HepG2 (cell line): Measurements from ENCODE around the gene SLC35F3. TPM values are rescaled to one million over a fixed set of nuclear protein-coding genes. Genes with fewer than 3 reads are reported as not detected.

ENCODE experiments used
- ATAC-seq: fragments of 200-7000 bp; cut with Tn5 transposase; 3 replicates; pipeline ENCODE4 v1.9.1; 2020; ENCODE audit warnings: mild to moderate bottlenecking, moderate library complexity
- BruUV-seq: library from RNA; stranded (reverse); fragments of 400-500 nt; replicated peaks from 2 replicates; lab custom pipeline; 2021; lab: Mats Ljungman, UMichigan
- CTCF ChIA-PET: fragments of 300-600 bp; formaldehyde crosslinking; extraction: SDS; loops from one replicate; lab custom pipeline; 2021; ENCODE audit warnings: low total read pairs, inconsistent platforms, low intra/inter-chr PET ratio; lab: Yijun Ruan, JAX
- POLR2A ChIA-PET: fragments of 350-600 bp; sonication (Branson Sonifier 250); formaldehyde crosslinking; loops from one replicate; lab custom pipeline; 2020; ENCODE audit warnings: antibody characterized with exemption, inconsistent platforms; lab: Yijun Ruan, JAX
- DNase-seq: peaks from one replicate; pipeline ENCODE4 v3.0.0-alpha.2; 2015; ENCODE audit warnings: low spot score
- FAIRE-seq: peaks from 3 replicates; lab custom pipeline; 2011; peaks lifted over from hg19 to GRCh38; lab: Jason Lieb, UNC
- H2AFZ ChIP-seq: one replicate; pipeline ENCODE4 v1.6.1; 2011; ENCODE audit warnings: low read length, inconsistent platforms
- H3K27ac ChIP-seq: fragments of 300-600 bp; 3 replicates; pipeline ENCODE4 v1.8.0; 2011; ENCODE audit warnings: mixed run types, mild to moderate bottlenecking, mixed read lengths, low read length, inconsistent platforms; ENCODE audit not compliant: insufficient read depth; ENCODE audit errors: extremely low read length
- H3K27me3 ChIP-seq, 2 experiments: fragments of 200-600 bp in 1 of 2; 2 replicates in 1 of 2; 3 replicates in 1 of 2; pipeline versions ENCODE4 v1.6.0 to v1.8.0; 2011; ENCODE audit warnings: low read length in 2 of 2, mild to moderate bottlenecking in 2 of 2, moderate library complexity in 2 of 2, inconsistent platforms in 1 of 2; ENCODE audit not compliant: insufficient read depth in 2 of 2, control insufficient read depth in 1 of 2
- H3K36me3 ChIP-seq, 2 experiments: fragments of 200-600 bp in 1 of 2; replicated peaks in 1 of 2; 2 replicates in 1 of 2; 3 replicates in 1 of 2; pipeline versions ENCODE4 v1.5.1 to v1.8.0; 2011; ENCODE audit warnings: low read length in 2 of 2, inconsistent platforms in 1 of 2; ENCODE audit not compliant: insufficient read depth in 2 of 2, control insufficient read depth in 1 of 2
- H3K4me1 ChIP-seq: 2 replicates; pipeline ENCODE4 v1.5.1; 2012; ENCODE audit warnings: low read length, inconsistent platforms; ENCODE audit not compliant: insufficient read depth
- H3K4me2 ChIP-seq: 2 replicates; pipeline ENCODE4 v1.6.0; 2011; ENCODE audit warnings: low read depth, low read length, inconsistent platforms
- H3K4me3 ChIP-seq, 3 experiments: fragments of 200-600 bp in 1 of 3; sonication (generic), shearing (Covaris generic) in 1 of 3; replicated peaks in 1 of 3; 2 replicates each; pipeline ENCODE4 v1.5.1; 2011 to 2016; ENCODE audit warnings: low read length in 3 of 3, inconsistent platforms in 2 of 3, low read depth in 2 of 3, mild to moderate bottlenecking in 2 of 3, control low read depth in 1 of 3, mixed read lengths in 1 of 3; ENCODE audit not compliant: insufficient read depth in 1 of 3
- H3K79me2 ChIP-seq: one replicate; pipeline ENCODE4 v1.6.1; 2011; ENCODE audit warnings: low read length, inconsistent platforms; ENCODE audit not compliant: insufficient read depth
- H3K9ac ChIP-seq: 2 replicates; pipeline ENCODE4 v1.6.0; 2011; ENCODE audit warnings: mild to moderate bottlenecking, low read depth, low read length, inconsistent platforms; ENCODE audit not compliant: insufficient read depth
- H3K9me3 ChIP-seq: 2 replicates; pipeline ENCODE4 v1.5.1; 2012; ENCODE audit warnings: mild to moderate bottlenecking, low read length
- H4K20me1 ChIP-seq: 2 replicates; pipeline ENCODE4 v1.6.0; 2011; ENCODE audit warnings: inconsistent platforms, mild to moderate bottlenecking, low read length, moderate library complexity; ENCODE audit not compliant: insufficient read depth
- AGO1 ChIP-seq: fragments of 200-400 bp; formaldehyde crosslinking; IDR thresholded peaks from 2 replicates; pipeline ENCODE4 v1.6.1; 2017; ENCODE audit warnings: mild to moderate bottlenecking, low read depth, low read length, moderate library complexity; ENCODE audit not compliant: poor library complexity, severe bottlenecking
- DNMT1 ChIP-seq: sonication (generic); formaldehyde crosslinking; IDR thresholded peaks from 2 replicates; pipeline ENCODE4 v1.5.1; 2020; ENCODE audit warnings: mild to moderate bottlenecking, missing genetic modification reagents
- GTF2F1 ChIP-seq: fragments of 150-350 bp; IDR thresholded peaks from 2 replicates; pipeline ENCODE4 v1.6.1; 2014; ENCODE audit warnings: low read length
- HHEX ChIP-seq: IDR thresholded peaks from 2 replicates; pipeline ENCODE4 v1.6.1; 2016; ENCODE audit warnings: control low read depth
- NFE2L1 ChIP-seq: sonication (generic); formaldehyde crosslinking; IDR thresholded peaks from 2 replicates; pipeline ENCODE4 v1.4.0; 2020; ENCODE audit warnings: missing genetic modification reagents, mild to moderate bottlenecking, borderline replicate concordance
- NKX3-1 ChIP-seq: sonication (generic); formaldehyde crosslinking; IDR thresholded peaks from 2 replicates; pipeline ENCODE4 v1.5.0; 2020; ENCODE audit warnings: missing genetic modification reagents
- NR3C1 ChIP-seq: sonication (generic); formaldehyde crosslinking; IDR thresholded peaks from 2 replicates; pipeline ENCODE4 v1.4.0; 2020; ENCODE audit warnings: missing genetic modification reagents
- RBM22 ChIP-seq: fragments of 200-400 bp; formaldehyde crosslinking; optimal IDR thresholded peaks from 2 replicates; pipeline ENCODE3; 2017; ENCODE audit warnings: mild to moderate bottlenecking, low read length, moderate library complexity
- REL ChIP-seq: sonication (generic); formaldehyde crosslinking; conservative IDR thresholded peaks from 2 replicates; pipeline ENCODE4 v1.8.0; 2022; ENCODE audit warnings: mild to moderate bottlenecking, missing genetic modification reagents, moderate library complexity
- SMYD3 ChIP-seq: sonication (generic); formaldehyde crosslinking; IDR thresholded peaks from 2 replicates; pipeline ENCODE4 v1.8.1; 2023; ENCODE audit warnings: mild to moderate bottlenecking, missing genetic modification reagents
- SP1 ChIP-seq, 2 experiments: fragments of 450-650 bp in 1 of 2; sonication (generic) in 1 of 2; formaldehyde crosslinking in 1 of 2; IDR thresholded peaks; 2 replicates each; pipeline versions ENCODE4 v1.4.0 to v1.6.1; 2016 to 2020; ENCODE audit warnings: missing genetic modification reagents in 1 of 2
- THYN1 ChIP-seq: sonication (generic); formaldehyde crosslinking; IDR thresholded peaks from 2 replicates; pipeline ENCODE4 v1.8.1; 2023; ENCODE audit warnings: low read depth, mild to moderate bottlenecking, moderate library complexity, missing genetic modification reagents, borderline replicate concordance
- ZBTB20 ChIP-seq: sonication (generic); formaldehyde crosslinking; IDR thresholded peaks from 2 replicates; pipeline ENCODE4 v1.8.1; 2023; ENCODE audit warnings: missing genetic modification reagents, low read depth, mild to moderate bottlenecking, borderline replicate concordance
- ZFP90 ChIP-seq: sonication (generic); formaldehyde crosslinking; IDR thresholded peaks from 2 replicates; pipeline ENCODE4 v1.8.0; 2022; ENCODE audit warnings: missing genetic modification reagents, mild to moderate bottlenecking, inconsistent platforms, borderline replicate concordance
- ZMYM2 ChIP-seq: sonication (generic); formaldehyde crosslinking; IDR thresholded peaks from 2 replicates; pipeline ENCODE4 v1.8.0; 2022; ENCODE audit warnings: mild to moderate bottlenecking, missing genetic modification reagents
- ZNF446 ChIP-seq: sonication (generic); formaldehyde crosslinking; IDR thresholded peaks from 2 replicates; pipeline ENCODE4 v1.5.0; 2020; ENCODE audit warnings: mild to moderate bottlenecking, missing genetic modification reagents
- ZNF510 ChIP-seq: sonication (generic); formaldehyde crosslinking; IDR thresholded peaks from 2 replicates; pipeline ENCODE4 v1.4.0; 2020; ENCODE audit warnings: low read depth, mild to moderate bottlenecking, missing genetic modification reagents
- ZNF547 ChIP-seq: sonication (generic); formaldehyde crosslinking; IDR thresholded peaks from 2 replicates; pipeline ENCODE4 v1.5.1; 2020; ENCODE audit warnings: mild to moderate bottlenecking, missing genetic modification reagents
- ZNF616 ChIP-seq: sonication (generic); formaldehyde crosslinking; IDR thresholded peaks from 2 replicates; pipeline ENCODE4 v1.5.0; 2020; ENCODE audit warnings: low read depth, mild to moderate bottlenecking, missing genetic modification reagents
- ZNF839 ChIP-seq: sonication (generic); formaldehyde crosslinking; IDR thresholded peaks from 2 replicates; pipeline ENCODE4 v1.4.0; 2020; ENCODE audit warnings: missing genetic modification reagents, mild to moderate bottlenecking, borderline replicate concordance
- WGBS: methylation state at CpG from one replicate; pipeline ENCODE4 v1.1.6; 2017; ENCODE audit warnings: low lambda C conversion rate; 5-methylcytosine and 5-hydroxymethylcytosine counted together
- in situ Hi-C: cut with HindIII; loops from 2 replicates; pipeline ENCODE4 v1.10.0; 2017; ENCODE audit warnings: low pct_unique_long_range_greater_than_20kb; ENCODE audit not compliant: extremely low pct_ligation_motif_present
- intact Hi-C: fragments of 100-400 bp; cut with micrococcal nuclease; formaldehyde crosslinking; loops from one replicate; pipeline ENCODE4 v1.10.0; 2022; ENCODE audit not compliant: unreplicated experiment
- polyA plus RNA-seq, 8 experiments: library from polyadenylated mRNA; depleted of rRNA in 3 of 8; stranded (reverse) in 7 of 8; unstranded in 1 of 8; fragments of >200 nt; fragmentation: Illumina TruSeq in 4 of 8; extraction: Trizol in 4 of 8; gene quantifications; 2 replicates each; pipeline versions ENCODE4 v1.2.1 to v1.2.3, GENCODE V29; 2011 to 2016; ENCODE audit warnings: low read depth in 4 of 8, missing spikeins in 1 of 8, mixed read lengths in 1 of 8; ENCODE audit not compliant: insufficient read depth in 1 of 8
- total RNA-seq, 5 experiments: library from RNA; depleted of rRNA; stranded (reverse); fragments of >200 nt; fragmentation: Illumina TruSeq; extraction: Trizol; gene quantifications; 2 replicates each; pipeline ENCODE4 v1.2.3, GENCODE V29; 2016; ENCODE audit warnings: low read depth in 1 of 5
- TF ChIP-seq, protein P1 (sequence below): sonication (generic); formaldehyde crosslinking; IDR thresholded peaks from 2 replicates; pipeline ENCODE4 v1.5.0; 2020; ENCODE audit warnings: mild to moderate bottlenecking, missing genetic modification reagents
- TF ChIP-seq, protein P2 (sequence below): sonication (generic); formaldehyde crosslinking; IDR thresholded peaks from 2 replicates; pipeline ENCODE4 v1.4.0; 2020; ENCODE audit warnings: missing genetic modification reagents, mild to moderate bottlenecking, borderline replicate concordance

SLC35F3 gene
- total and polyA plus RNA-seq, 2 of the 13 experiments (the other 11 are each of a cell fraction or from before 2014, with no cell fraction given) = not detected

DNA sequence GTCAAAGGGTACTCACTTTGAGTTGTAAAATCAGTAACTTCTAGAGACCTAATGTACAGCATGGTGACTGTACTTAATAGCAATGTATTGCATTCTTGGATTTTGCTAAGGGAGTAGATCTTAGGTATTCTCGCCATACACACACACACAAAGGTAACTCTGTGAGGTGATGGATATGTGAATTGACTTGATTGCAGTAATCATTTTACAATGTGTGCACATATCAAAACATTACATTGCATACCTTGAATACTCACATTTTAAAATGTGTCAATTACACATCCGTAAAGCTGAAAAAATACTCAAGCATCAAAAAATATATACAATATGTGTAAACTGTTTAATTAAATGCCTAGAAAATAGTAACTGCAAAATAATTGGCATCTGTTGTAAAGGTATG is 86.0 kb downstream of the SLC35F3 start (continued):
- no peak for TF ChIP-seq NFE2L1 (CRISPR knock-in tag)
- TF ChIP-seq, protein P1, sequence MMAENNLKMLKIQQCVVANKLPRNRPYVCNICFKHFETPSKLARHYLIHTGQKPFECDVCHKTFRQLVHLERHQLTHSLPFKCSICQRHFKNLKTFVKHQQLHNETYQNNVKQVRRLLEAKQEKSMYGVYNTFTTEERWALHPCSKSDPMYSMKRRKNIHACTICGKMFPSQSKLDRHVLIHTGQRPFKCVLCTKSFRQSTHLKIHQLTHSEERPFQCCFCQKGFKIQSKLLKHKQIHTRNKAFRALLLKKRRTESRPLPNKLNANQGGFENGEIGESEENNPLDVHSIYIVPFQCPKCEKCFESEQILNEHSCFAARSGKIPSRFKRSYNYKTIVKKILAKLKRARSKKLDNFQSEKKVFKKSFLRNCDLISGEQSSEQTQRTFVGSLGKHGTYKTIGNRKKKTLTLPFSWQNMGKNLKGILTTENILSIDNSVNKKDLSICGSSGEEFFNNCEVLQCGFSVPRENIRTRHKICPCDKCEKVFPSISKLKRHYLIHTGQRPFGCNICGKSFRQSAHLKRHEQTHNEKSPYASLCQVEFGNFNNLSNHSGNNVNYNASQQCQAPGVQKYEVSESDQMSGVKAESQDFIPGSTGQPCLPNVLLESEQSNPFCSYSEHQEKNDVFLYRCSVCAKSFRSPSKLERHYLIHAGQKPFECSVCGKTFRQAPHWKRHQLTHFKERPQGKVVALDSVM (CRISPR knock-in tag) = no peak
- no peak for TF ChIP-seq AGO1
- TF ChIP-seq NKX3-1 = no peak
- no peak for TF ChIP-seq ZNF547

DNA sequence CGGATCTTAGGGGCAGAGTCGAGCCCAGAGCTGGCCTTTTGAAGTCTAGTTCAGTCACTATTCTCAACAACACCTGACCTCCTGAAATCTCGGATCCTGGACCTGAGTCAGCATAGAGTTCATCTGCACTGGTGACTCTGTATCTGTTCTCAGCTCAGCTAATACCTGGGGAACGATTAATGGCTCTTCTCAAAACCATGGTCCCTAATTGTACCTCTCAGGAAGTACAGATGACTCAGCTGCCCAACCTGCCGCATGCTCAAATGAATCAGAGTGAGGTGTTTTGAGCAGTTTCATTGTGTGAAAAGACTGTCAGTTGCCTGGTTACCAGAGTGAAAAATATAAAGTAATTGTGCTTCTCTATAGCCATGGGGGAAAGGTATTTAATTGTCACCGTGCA is 89.2 kb downstream of the SLC35F3 start:
- WGBS = 2% methylated on average over 6 of the region's 6 CpGs

More for the DNA sequence above, 89.2 kb downstream of the SLC35F3 start:
- TF ChIP-seq THYN1 = no peak
- TF ChIP-seq SMYD3 = no peak
- no peak for TF ChIP-seq ZMYM2 (CRISPR knock-in tag)
- no peak for TF ChIP-seq ZFP90 (CRISPR knock-in tag)
- TF ChIP-seq ZNF510 (CRISPR knock-in tag) = no peak
- no peak for TF ChIP-seq HHEX (CRISPR knock-in tag)
- TF ChIP-seq, protein P2, sequence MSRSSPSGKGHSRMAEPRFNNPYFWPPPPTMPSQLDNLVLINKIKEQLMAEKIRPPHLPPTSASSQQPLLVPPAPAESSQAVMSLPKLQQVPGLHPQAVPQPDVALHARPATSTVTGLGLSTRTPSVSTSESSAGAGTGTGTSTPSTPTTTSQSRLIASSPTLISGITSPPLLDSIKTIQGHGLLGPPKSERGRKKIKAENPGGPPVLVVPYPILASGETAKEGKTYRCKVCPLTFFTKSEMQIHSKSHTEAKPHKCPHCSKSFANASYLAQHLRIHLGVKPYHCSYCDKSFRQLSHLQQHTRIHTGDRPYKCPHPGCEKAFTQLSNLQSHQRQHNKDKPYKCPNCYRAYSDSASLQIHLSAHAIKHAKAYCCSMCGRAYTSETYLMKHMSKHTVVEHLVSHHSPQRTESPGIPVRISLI (CRISPR knock-in tag) = no peak
- no peak for TF ChIP-seq ZNF839
- TF ChIP-seq SP1 (IDR thresholded peaks at IDR 0.05) = no peak
- TF ChIP-seq SP1 (CRISPR knock-in tag; IDR thresholded peaks at IDR 0.05) = no peak
- TF ChIP-seq NR3C1 (CRISPR knock-in tag) = no peak
- no peak for TF ChIP-seq DNMT1 (CRISPR knock-in tag)
- no peak for TF ChIP-seq ZNF616 (CRISPR knock-in tag)
- TF ChIP-seq RBM22 = no peak
- no peak for TF ChIP-seq REL
- TF ChIP-seq GTF2F1 = no peak
- TF ChIP-seq ZBTB20 (CRISPR knock-in tag) = no peak
- no peak for TF ChIP-seq ZNF446 (CRISPR knock-in tag)
- H3K27me3 ChIP-seq = no peaks in the 10 kb centered on the region
- no peak overlapping the region for H3K4me3 ChIP-seq
- H3K9me3 ChIP-seq = no peaks in the 10 kb centered on the region
- H3K36me3 ChIP-seq = no peaks in the 10 kb centered on the region
- no peak overlapping the region for H3K9ac ChIP-seq
- ATAC-seq = no peak
- no peak overlapping the region for H3K27ac ChIP-seq
- H3K79me2 ChIP-seq = no peaks in the 10 kb centered on the region
- H2AFZ ChIP-seq = no peak overlapping the region
- H3K4me1 ChIP-seq = no peaks in the 10 kb centered on the region
- POLR2A ChIA-PET = no interaction called here
- no TSS peak for BruUV-seq
- H4K20me1 ChIP-seq = no peaks in the 10 kb centered on the region
- in situ Hi-C loops (no loop called here), intact Hi-C loops (no loop called here)
- no peak for DNase-seq
- CTCF ChIA-PET = no interaction called here
- H3K4me2 ChIP-seq = no peak overlapping the region
- no peak for FAIRE-seq
